Renal cortical epithelial cell (primary cell): Measurements from ENCODE around the gene TMPRSS3. TPM values are rescaled to one million over a fixed set of nuclear protein-coding genes. Genes with fewer than 3 reads are reported as not detected.

Experiments
- DNase-seq: peaks from one replicate; pipeline ENCODE4 v3.0.0-alpha.2; 2011; ENCODE audit warnings: low read depth
- total RNA-seq: library from RNA; depleted of rRNA; stranded (reverse); fragments of >200 nt; gene quantifications from 2 replicates; pipeline ENCODE4 v1.2.3, GENCODE V29; 2014

The TMPRSS3 gene
- total RNA-seq, 1 donor from 2014 or later, result 0.75 TPM

DNA sequence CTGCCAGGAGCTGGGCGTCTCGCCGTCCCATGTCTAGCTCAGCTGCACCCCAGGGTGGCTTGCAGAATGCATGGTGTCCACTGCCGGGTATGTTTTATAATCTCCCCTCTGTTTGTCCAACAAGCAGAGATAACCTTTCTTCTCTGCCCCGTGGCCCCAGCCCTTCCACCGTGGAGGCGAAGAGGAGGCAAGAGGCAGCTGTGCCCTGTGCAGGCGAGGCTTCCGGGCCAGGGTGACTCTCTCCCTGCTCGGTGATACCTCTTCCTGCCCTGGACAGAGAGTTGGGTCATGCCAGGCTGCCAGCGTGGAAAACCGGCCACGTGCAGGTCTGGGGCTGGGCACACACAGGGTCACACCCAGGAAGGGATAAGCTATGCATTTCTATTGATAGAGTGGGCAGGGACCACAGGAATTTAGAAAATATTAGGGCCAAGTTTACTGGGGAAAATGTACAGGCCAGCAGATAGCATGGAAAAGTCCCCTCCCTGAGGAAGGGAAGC, 44.9 kb downstream of the TMPRSS3 start, which contains the start of gene TFF2:
Gene TFF2 (minus strand): TSS at position 68 of the 500 bp plus-strand sequence. CDS start 37 bp downstream, at position 31.
- peak; percentile 18 for DNase-seq

DNA sequence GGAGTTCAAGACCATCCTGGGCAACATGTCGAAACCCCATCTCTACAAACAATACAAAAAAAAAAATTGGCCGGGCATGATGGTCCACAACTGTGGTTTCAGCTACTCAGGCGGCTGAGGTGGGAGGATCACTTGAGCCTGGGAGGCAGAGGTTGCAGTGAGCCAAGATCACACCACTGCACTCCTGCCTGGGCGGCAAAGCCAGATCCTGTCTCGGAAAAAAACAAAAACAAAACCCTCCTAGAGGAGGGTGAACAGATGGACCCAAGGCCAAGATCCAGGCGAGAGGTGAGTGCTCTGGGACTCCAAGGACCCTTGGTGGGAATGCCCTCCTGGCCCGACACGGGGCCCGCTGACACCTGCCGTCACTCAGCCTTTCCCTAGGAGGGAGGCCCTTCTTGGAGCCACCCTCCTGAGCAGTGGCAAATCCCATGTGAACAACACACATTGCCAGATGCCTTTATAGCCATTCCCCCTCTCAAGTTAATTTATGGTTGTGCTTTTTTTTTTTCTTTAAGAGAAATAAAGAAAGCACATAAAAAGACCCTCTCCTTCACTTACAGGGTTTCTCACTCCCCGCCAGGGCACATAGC, 45.4 kb downstream of the TMPRSS3 start:
- DNase-seq, result no peak

DNA sequence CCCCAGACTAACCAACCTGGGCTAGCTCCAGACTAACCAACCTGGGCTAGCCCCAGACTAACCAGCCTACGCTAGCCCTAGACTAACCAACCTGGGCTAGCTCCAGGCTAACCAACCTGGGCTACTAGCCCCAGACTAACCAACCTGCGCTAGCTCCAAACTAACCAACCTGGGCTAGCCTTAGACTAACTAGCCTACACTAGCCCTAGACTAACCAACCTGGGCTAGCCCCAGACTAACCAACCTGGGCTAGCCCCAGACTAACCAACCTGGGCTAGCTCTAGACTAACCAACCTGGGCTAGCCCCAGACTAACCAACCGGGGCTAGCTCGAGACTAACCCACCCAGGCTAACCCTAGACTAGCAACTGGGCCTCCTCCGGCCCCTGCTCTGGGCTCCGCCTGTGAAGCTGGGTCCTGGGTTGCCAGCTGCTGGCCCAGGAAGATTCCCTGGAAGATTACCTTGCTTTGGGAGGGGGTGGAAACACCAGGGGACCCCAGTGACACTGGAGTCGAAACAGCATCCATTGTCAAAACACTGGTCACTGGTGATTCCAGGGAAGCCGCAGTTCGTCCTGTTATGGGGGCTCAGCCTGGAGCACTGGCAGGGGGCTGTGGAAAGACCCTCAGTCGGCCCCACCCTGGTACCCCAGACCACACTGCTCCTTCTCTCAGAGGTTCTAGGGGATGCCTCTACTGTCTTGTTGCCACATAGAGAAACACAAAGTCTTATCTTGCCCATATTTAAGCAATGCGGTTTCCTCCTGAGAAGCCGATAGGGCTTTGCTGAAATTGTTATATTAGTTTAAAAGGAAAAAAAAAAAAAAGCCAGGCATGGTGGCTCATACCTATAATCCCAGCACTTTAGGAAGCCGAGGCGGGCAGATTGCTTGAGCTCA, 46.2 kb downstream of the TMPRSS3 start:
- DNase-seq, result no peak

DNA sequence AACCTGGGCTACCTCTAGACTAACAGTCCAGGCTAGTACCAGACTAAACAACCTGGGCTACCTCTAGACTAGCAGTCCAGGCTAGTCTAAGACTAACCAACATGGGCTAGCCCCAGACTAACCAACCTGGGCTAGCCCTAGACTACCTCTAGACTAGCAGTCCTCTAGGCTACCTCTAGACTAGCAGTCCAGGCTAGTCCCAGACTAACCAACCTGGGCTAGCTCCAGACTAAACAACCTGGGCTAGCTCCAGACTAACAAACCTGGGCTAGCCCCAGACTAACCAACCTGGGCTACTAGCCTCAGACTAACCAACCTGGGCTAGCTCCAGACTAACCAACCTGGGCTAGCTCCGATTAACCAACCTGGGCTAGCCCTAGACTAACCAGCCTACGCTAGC, 47.1 kb downstream of the TMPRSS3 start:
- DNase-seq, result no peak

DNA sequence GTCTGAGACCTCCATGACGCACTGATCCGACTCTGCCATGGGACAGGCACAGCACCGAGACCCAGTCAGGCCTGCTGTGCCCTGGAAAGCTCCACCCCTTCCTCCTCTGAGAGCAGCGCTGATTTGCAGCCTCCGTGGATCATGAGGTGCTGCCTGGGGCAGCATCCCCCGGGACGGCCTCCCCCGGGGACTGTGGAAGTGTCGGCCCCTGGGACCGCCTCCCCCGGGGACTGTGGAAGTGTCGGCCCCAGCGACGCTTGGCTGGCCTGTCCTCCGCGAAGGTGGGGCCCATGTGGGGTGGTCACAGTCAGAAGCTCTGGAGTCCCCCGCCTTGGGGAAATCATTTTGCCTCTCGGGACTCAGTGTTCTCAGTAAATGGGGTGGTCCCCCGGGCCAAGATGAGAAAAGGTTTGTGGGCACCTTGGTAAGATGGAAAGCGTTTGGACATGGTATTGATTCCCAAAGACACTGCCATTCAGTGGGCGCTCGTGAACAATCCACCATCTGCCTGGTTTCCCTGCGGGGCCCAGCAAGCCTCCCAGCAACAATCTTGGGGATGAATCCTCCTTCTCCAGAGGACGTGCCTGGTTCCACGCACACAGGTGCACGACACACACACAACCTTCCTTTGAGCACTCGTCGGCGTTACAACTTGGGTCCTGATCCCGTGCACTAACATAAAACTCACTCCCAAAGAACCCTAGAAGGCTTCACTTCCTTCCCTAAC, 48.1 kb downstream of the TMPRSS3 start:
- DNase-seq, result no peak

DNA sequence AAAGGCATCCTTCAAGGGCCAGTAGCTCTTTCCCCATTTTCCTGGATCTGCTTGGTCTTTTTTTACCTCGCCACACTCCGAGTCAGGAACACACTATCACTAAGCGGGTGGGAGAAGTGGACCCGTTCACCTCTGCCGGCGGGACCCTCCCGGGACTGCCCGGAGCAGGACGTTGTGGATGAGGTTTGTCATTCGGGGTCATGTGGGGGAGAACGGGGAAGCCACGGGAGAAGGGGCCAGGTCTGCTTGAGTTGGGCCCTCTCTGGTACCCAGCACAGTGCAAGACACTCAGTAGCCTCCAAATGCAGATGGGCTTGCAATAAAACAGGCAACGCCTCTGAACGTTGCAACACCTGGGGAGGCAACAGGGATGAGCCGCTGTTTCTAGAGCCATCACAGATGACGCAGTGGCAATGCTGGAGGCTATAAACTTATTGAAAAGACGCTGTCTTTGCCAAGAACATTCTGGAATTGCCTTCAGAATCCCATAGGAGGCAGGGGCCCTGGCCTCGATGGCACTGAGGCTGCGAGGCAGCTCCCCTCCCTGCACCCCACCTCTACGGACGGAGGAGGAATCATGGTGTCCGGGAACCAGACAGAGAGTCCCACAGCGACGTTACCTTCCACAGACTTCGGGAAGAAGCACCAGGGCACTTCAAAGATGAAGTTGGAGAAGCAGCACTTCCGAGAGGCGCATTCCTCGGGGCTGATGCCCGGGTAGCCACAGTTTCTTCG, 48.8 kb downstream of the TMPRSS3 start:
- no peak for DNase-seq

DNA sequence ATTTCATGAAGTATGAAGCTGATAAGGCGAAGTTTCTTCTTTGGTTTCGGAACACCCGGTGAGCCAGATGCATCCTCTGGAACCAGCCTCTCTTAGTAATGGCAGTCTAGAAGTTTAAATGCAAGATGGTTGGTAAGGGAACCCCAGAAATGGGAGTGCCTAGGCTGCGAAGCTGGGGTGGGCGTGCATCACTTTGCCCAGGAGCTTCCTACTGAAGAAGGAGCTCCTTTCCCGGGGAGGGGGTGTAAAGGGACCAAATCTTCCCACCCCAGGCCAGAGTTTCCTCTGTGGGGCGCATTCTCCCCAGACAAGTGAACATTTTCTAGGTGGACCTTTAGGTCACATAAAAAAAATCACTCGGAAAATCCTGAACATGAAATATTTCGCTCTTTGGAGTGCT, 49.4 kb downstream of the TMPRSS3 start:
- DNase-seq, result no peak

DNA sequence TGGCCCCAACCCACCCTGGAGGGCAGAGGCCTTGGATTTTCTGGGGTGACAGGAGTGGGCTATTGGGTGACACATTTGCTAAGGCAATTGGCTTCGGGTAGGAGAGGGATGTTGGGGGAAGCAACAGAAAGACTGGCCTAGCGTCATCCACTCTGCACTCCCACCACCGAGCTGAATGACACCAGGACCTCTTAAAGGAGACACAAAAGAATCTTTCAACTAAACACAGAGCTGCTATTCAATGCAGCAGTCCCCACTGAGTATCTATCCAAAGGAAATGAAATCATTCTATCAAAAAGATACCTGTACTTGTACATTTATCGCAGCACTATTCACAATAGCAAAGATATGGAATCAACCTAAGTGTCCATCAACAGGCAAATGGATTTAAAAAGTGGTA, 51.2 kb downstream of the TMPRSS3 start:
- no peak for DNase-seq

DNA sequence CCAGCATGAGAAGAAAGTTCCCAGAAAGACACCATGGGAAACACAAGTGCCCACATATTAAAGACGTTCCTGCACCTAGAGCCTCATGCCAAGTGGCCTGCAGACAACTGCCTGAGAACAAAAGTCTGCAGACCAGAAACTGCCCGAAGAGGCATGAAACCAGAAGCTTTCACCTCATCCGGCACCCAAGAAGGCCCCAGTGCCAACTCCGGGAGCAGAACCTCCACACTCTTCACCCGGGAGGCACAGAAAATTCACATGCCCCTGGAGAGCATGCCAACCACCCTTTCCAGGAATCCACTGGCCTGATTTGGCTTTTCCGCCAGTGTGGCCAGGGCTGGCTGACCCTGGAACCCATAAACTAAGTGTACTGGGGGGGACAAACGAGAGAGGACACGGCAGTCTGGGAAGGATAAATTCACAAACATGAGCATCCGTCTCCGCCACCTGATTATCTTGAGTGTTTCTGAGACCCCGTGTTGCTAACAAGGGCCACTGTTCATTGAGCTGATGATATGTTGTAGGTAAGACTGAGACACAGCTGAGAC, 51.8 kb downstream of the TMPRSS3 start:
- DNase-seq, result no peak

DNA sequence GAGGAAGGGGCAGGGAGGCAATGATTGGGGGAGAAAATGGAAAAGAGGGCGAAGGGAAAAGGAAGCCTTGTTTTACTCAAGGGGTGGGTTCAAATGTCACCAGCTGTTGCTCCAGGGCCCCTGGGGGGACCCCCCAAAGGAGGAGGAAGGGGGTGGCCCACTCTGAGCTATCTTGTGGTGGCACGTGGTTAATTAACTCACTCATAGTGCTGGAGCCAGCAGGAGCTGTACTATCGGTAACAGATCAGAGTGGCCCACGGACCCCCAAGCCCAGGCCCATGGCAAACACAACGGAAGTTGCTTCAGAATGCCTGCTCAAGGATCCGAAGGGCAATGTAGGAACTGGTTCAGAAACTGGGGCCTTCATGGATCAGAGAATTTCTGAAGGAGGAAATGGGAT, 52.3 kb downstream of the TMPRSS3 start:
- DNase-seq, result no peak

DNA sequence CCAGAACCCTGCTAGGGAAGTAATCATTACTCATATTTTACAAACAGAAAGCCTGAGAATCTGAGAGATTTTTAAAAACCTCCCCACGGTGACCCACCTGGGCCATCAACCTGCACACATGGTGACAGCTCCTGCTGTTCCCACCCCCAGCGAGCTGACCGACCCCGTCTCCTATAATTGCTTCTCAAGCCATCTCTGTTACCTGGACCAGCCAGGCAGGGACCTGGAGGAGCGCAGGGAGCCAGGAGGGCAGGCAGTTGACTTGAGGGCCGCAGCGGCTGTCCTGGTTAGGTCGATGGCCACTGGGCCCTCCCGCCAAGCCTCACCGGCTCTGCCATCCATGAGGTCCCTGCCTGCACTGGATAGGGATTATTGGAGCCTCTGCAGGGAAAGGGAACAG, 52.8 kb downstream of the TMPRSS3 start:
- no peak for DNase-seq

DNA sequence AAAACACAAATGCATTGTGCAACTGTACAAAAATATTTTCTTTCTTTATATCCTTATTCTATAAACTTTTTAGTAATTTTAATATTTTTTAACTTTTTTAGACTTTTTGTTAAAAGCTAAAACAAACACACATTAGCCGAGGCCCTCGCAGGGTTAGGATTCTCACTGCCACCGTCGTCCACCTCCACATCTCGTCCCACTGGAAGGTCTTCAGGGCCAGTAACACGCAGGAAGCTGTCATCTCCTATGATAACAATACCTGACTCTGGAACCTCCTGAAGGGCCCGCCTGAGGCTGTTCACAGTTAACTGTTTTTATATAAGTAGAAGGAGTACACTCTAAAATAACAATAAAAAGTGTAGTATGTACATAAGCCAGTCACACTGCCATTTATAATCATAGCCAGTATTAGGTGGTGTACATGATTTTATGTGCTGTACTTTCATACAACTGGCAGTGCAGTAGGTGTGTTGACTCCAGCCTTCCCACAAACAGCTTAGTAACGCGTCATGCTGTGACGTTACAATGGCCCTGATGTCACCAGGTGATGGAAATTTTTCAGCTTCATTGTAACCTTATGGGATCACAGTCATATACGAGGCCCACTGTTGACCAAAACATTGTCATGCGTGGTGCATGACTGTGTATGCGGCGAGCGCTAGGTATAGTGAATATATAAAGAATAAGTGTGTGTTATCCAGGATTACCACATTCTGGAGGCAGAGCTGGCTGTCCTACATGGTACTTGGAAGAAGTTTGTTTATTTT, 53.9 kb downstream of the TMPRSS3 start:
- DNase-seq, result no peak

DNA sequence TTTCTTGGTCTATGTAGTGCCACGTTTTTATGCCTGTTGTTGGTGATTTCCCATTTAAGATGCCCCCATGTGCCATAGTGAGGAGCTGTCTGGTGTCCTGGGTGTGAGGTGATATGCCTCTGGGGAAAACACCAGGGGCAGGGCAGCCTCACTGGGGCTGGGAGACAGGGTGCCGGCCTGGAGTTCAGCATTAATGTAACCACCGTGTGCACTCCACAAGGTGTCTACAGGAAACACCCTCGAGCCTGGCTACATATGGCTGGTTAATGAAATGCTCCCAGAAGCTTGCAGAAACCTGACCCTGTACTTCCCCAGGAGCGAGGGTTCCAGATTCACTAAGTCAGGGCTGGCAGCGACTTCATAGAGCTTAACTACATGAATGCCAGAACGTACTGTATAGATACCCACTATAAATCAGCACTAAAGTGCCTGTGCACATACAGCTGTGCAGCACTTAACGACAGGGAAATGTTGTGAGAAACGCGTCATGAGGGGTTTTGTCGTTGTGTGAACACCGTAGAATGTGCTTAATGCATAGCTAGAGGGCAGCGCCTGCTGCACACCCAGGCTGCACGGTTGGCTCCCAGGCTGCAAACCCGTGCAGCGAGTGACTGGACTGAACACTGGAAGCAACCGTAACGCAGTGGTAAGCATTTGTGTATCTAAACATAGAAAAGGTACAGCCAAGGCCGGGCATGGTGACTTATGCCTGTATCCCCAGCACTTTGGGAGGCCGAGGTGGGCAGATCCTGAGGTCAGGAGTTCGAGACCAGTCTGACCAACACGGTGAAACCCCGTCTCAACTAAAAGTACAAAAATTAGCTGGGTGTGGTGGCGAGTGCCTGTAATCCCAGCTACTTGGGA, 55.4 kb downstream of the TMPRSS3 start:
- no peak for DNase-seq

DNA sequence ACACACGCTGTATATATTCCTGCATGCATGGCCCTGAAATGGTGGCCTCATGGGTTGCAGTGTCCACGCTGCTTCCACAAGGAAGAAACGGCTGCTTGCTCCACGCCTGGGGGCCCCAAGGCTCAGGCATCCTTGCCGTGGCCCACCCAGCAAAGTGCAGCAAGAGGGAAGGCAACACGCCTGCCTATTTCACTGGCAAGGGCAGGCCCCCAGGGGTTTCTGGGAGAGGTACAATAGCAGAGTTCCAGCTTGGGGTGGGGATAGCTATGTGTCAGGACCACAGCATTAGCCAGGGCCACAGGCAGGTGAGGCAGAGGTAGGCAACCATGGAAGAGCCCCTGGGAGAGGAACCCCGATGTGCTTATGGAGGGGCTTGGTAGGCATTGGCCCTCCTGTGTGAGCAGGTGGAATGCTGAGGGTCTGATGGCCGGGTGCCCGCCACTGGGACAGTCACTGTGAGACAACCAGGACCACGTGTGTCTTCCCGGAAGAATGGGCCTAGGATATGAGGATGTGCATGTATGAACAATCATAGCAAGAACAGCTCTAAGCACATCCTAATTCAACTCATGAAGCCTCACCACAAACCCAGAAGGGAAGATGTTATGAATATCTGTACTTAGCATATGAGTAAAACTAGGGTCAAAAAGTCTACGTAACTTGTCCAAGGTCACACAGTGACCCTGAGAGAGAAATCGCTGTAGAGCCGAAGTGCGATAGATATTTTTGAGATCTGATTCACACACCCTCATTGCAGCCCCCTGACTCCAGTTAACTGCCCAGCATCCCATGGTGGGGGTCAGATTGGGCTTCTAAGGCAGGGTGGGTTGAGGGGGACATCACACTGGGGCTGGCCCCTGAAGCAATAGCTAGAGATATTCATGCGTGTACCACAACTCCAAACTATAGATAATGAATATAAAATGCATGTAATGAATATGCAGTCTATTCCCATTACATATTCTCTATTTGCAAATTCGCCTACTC, 56.8 kb downstream of the TMPRSS3 start:
- no peak for DNase-seq

DNA sequence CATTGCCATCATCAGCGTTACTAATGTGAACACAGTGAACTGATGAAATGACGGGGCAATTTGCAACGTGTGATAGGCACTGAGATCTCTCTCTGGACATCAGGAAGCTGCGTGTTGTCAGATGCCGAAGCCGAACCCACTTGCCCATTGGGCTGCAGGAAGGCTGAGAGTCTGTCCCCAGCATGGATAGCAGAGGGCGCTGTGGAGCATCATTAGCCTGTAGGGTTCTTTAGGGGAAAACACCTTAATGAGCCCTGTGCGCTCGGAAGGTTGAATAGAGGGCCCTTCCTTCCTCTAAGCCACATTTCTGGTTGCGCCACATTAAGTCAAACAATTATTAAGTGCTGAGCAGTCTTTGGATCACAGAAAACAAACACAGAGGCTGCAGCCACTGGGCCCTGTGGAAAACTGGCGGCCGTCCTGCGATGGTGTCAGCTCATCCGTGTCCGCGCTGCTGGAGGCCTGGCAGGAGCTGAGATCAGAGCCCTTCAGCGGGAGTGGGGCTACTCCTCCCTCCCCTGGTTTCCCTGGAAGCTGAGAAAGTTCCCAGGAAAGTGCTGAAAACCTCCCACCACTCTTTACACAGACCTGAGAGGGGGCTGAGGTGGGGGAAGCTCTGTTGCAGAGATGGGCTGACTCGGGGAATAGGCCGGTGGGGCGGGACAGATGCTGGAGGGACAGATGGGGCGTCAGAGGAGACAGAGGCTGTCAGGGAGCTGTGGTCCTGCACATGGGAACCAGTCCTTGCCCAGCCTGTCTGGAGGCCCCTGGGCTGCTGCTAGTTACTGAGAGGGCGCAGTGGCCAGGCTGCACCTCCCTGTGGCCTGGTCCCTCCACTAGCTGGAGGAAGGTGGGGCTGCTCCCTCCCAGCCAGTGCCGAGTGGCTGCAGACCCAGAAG, 57.8 kb downstream of the TMPRSS3 start:
- peak; percentile 94 for DNase-seq

DNA sequence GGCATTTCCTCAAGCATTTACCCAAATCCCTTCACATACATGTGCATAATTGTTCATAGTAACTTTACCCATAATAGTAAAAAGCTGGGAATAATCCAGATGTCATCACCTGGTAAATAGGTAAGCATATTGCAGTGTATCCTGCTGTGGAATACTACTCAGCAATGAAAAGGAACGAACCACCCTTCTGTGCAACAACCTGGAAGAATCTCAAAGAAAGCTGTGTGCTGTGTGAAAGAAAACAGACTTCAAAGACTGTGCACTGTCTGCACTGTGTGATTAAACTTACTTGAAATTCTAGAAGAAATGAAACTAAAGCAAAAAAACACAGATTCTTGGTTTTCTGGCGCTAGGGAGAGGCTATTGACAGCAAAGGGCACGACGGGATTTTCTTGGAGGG, 58.6 kb downstream of the TMPRSS3 start:
- DNase-seq, result no peak

DNA sequence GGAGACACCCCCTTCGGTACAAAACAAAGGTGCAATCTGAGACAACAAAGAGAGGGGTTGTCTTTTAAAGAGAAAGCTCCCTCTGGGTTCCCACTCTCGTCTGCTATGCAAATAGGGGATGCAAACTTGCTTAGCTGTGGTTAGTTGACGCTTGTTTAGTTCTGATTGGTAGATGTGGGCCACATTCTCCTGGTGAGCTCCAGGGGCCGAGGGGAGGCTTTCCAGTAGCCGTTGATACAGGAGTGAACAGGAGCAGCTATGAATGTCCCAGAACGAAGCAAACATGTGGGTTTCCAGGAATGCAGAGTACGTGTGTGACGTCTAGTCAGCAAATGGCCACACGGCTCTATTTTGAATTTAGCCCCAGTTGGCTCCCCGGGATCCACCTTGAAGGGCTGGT, 59.8 kb downstream of the TMPRSS3 start:
- peak; percentile 44 for DNase-seq
